ENCODE data around the gene TIMM9.
"Not testable (repeated sequence)": the region's sequence is repeated elsewhere in the genome, so short reads cannot be mapped to it uniquely, and the experiment has no call there.

TIMM9 gene, protein sequence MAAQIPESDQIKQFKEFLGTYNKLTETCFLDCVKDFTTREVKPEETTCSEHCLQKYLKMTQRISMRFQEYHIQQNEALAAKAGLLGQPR

DNA sequence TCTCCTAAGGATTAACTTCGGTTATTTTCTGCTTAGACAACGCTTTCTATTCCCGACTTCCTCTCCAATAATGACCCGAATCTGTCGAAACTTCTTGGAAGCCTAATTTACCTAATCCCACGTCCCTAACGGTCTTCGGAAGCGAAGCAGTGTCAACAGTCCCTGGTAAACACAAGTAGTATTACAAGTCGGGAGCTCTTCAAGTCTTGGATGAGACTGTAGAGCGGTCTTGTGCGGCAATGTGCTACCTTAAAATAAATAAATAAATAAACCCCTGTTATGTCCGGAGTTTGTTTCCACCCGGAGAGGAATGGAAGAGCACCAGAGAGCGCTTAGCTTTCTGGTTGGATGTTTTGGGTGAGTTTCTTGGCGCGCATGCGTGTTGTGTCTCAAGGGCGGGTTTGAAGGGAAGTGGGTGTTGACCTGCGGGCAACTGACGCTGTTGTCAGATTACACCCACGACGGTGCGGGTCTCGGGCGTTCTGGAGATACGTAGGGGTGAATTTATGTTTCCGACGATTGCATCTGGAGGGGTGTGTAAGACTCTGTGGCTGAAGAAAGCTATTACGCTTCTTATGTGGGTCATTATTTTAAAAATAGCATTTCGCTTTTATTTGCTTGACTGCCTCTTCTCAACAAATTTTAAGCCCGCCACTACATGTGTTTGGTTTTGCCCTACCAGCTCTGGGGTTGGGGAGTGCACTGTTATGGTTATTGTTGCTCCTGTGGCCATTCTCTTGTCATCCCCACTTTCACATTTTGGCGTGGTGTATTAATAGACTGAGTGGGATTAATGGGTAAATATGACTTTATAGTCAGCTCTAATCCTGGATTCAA is at the start of gene TIMM9, which contains the start of gene KIAA0586:
Gene TIMM9, minus strand, starts transcription at position 251 of the 837 bp plus-strand sequence. CDS start 15,586 bp downstream, outside the sequence.
Gene KIAA0586, plus strand, starts transcription at position 439 of the 837 bp plus-strand sequence. CDS start 546 bp downstream, outside the sequence.
- peak; percentile 94 for DNase-seq

DNA sequence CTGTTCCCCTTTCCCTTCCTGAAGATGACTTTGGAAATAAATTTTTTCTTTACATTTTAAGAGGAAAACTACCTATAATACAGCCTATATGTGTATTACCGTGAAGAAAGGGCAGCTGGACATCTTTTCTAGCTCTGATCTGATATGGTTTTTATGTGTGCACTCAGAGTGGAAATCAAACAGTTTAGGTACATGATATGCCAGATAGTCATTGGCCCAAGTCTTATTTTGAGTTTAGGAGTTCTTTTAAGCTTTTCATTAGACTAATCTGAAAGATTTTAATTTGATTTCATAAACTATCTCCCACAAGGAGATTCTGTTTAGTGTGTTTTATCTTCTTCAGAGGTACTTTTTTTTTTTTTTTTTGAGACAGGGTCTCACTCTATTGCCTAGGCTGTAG is 49.0 kb upstream of the TIMM9 start:
- no peak for DNase-seq

DNA sequence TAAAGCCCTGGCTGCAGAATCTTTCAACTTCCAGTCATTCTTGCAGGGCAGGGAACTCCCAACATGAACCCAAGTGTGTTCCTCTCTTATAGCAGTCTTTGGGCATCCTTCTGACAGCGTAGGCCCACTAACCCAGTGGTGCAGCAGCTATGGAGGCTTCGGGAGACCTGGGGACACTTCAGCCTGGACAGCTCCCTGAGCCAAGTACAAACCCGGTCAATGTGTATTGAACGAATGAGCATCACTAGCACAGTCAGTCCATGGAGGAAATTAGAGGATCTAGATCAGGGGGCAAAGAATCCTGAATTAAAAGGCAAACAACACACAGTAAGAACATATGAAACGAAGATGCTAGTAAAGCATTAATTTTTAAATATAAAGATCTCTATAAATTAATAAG is 42.0 kb upstream of the TIMM9 start:
- DNase-seq: no peak

DNA sequence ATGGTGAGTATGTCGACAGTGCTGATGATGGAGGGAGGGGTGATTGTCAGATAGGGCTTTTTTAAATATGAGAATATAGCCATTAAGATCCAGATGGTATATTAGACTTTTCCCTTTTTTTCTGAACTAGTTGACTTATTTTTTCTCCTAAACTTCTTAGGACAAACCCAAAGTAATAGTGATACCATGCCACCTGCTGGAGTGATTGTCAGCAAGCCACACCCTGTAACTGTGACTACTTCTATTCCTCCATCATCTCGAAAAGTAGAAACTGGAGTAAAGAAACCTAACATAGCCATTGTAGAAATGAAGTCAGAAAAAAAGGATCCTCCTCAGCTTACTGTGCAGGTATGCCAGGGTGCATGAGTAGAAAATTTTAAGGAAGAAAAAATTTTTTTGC is 40.2 kb upstream of the TIMM9 start:
- DNase-seq: no peak

DNA sequence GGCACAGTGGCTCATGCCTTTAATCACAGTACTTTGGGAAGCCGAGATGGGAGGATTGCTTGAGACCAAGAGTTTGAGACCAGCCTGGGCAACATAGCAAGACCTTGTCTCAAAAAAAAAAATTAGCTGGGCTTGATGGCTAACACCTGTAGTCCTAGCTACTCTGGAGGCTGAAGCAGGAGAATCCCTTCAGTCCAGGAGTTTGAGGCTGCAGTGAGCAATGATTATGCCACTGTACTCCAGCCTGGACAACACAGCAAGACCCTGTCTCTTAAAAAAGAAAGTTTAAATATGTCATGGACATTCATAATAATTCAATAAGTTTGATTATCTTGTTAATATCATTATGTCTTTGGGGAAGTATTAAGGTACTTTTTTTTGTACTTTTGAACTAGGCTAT is 39.1 kb upstream of the TIMM9 start:
- DNase-seq: no peak

GRCh38 chr14:58465421-58465820 is 38.1 kb upstream of the TIMM9 start:
- no peak for DNase-seq

GRCh38 chr14:58464652-58465051 is 37.3 kb upstream of the TIMM9 start:
- DNase-seq: no peak

- no peak for DNase-seq
Measured at GRCh38 chr14:58463147-58463546, 35.8 kb upstream of the TIMM9 start.

- DNase-seq: no peak
Measured at GRCh38 chr14:58460772-58461171, 33.4 kb upstream of the TIMM9 start.

DNA sequence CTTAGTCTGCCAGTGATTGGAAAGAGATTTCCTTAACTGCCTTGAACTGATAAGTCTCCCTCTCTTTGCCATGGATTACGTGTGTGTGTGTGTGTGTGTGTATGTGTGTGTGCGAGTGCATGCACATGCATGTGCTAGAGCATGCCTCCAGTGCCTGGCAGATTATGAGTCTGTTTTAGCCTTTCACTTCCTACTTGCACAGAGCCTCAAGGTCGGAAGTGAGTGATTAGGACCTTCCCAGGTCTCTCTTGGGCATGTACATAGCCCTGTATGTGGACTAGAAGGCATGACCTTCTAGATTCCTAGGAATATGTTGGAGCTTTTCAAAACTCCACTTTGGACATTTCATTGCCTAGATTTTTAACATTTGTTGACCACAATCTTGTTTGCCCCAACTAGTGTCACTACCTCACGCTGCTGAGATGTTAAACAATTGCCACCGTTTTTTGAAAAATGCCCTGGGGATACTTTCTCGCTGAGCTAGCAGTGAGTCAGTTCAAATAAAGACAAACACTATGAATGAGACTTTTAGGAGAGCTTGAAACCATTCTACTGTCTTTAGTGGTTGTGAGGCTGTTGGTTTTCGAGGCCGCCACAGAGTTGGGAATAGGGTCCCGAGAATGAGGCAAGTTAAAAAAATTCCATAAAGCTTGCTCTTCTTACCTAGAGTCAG is 28.4 kb upstream of the TIMM9 start:
- DNase-seq: no peak

- DNase-seq: no peak
Measured at GRCh38 chr14:58444627-58445026, 17.3 kb upstream of the TIMM9 start.

DNA sequence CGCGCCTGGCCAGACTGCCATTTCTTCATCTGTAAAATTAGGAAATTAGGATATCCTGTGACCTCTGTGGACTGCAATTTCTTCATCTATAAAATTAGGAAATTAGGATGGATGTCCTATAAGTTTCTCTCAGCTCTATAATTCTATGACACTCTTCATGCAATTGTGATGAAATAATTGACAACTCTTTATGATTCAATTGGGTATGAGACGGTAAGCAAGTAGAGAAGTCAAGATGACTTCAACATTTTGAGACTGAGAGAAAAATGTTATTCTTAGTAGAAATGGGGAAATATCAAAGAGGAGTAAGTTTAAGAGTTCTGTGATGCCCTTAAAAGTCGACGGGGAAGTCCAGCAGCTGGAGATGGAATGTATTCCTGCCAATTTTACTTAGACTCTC is 12.1 kb upstream of the TIMM9 start:
- no peak for DNase-seq

GRCh38 chr14:58430156-58430555 is 2.8 kb upstream of the TIMM9 start:
- no peak for DNase-seq

DNA sequence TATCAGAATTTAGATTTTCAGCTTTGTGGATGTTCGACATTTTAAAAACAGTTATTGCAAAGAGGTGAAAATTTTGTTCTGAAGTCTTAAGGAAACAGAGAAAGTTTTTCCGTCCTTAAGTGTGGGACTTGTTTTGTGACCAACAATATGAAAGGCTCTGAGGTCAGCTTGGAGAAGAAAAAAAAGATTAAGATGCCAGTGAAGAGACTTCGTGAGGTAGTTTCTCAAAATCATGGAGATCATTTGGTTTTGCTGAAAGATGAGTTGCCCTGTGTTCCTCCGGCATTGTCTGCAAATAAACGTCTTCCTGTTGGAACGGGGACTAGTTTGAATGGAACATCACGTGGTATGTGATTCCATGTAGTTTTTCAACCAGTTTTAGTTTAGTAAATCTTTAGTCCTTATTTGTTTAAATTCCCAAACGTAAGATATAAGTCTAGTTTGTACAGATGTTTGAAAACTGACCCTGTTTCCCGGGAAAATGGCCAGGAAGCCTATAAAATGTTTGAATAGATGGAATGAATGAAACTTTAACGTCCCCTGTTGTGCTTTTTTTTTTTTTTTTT is 870 bp upstream of the TIMM9 start:
- DNase-seq: no peak

DNA sequence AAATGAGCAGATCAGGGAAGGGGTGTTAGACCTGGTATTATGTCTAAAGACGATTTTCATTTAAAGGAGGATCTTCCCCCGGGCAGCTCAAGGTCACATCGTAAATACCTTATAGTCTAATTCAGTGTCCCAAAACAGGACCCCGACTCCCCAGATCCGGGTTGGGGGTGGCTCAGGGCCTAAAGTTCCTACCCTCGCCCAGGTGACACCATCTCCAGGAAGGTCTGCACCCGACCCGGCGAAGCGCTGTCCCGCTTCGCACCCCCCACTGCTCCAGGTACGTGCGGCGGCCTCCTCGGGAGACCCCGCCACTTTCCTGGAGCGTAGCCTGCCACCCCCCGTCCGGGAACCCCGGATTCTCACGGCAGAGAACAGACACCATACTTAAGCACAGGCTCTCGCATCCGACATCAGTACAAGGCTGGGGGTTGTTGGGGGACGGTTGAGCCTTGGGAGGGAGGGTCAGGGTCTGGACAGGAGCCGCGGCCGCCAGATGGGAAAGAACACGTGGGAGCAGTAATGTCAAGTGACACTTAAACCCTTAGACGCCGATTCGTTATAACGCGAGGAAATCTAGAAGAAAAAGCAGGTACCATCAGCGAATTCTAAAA is 556 bp downstream of the TIMM9 start:
- peak; percentile 81 for DNase-seq

DNA sequence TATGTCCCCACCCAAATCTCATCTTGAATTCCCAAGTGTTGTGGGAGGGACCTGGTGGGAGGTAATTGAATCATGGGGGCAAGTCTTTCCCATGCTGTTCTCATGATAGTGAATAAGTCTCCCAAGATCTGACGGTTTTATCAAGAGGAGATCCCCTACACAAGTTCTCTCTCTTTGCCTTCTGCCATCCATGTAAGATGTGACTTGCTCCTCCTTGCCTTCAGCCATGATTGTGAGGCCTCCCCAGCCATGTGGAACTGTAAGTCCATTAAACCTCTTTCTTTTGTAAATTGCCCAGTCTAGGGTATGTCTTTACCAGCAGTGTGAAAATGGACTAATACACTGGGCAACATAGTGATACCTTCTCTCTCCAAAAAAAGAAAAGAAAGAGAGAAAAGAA is 10.4 kb downstream of the TIMM9 start:
- not testable (repeated sequence) for DNase-seq

DNA sequence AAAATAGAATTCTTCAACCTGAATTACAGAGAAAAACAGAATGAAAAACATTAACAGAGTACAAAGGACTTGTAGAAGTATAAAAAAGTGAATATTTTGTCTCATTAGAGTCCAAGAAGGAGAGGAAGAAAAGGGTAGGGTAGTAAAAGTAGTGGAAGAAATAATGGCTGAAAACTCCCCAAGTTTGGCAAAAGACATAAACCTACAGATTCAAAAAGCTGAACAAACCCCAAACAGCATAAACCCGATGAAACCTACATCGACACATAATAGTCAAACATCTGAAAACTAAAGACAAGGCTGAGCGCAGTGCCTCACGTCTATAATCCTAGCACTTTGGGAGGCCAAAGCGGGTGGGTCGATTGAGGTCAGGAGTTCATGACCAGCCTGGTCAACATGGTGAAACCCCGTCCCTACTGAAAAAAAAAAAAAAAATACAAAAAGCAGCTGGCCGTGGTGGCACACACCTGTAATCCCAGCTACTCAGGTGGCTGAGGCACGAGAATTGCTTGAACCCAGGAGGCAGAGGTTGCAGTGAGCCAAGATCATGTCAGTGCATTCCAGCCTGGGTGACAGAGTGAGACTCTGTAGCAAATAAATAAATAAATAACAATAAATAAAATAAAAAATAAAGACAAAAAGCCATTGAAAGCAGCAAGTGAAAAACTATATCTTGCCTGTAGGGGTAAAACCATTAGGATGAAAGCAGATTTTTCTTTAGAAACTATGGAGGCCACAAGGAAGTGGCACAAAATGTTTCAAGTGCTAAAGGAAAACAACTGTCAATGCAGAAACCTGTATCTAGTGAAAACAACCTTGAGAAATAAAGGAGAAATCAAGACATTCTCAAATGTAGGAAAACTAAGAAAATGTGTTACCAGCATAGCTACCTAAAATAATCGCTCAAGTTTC is 11.4 kb downstream of the TIMM9 start:
- no peak for DNase-seq

DNA sequence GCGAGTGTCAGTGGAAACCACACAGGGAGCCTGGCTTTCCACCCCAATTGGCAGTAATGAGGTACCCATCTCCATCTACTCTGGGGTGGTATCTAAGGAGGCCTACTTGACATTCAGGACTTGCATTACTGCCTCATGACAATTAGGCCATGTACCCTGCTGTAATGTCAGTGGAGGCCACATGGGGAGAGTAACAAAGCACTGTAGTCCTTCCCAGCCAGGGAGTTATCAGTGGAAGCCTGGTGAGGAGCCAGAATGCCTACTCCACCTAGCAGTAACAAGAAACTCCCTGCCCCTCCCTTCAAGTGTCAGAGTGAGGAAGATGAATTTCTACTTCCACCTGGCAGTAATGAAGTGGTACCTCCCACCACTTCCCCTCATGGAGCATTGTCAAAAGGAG is 12.5 kb downstream of the TIMM9 start:
- DNase-seq: no peak

DNA sequence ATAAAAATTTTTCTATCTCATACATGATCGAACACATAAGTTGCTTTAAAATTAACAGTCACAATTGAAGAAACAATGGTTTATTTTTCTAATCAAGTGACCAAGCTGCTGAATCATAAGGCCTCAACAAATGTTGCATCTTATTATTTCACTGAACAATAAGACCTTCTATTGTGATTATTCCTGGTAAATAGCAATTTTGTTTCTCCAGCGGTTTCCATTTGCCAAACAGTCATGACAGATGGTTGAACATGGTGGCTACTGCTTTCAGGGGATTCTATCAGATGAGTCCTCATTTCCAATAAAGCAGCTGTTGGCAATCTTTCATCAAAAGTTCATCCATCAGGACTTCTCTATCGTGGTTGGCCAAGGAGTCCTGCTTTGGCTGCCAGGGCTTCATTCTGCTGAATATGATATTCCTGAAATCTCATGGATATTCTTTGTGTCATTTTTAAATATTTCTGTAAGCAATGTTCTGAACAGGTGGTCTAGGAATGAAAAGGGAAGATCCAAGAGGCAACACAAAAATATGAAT is 18.6 kb downstream of the TIMM9 start:
- no peak for DNase-seq

GRCh38 chr14:58401587-58401986 is 25.7 kb downstream of the TIMM9 start:
- no peak for DNase-seq

DNA sequence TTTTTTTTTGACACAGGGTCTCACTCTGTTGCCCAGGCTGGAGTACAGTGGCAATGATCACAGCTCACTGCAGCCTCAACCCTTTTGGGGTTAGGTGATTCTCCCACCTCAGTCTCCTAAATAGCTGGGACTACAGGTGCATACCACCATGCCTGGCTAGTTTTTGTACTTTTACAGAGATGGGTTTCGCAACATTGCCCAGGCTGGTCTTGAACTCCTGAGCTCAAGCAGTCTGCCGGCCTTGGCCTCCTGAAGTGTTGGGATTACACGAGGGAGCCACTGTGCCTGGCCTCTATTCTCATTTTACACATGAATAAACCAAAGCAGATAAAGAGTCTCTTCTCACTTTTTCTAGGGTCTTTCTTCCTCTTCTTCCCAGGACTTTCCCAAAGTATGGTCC is 28.4 kb downstream of the TIMM9 start:
- DNase-seq: no peak

DNA sequence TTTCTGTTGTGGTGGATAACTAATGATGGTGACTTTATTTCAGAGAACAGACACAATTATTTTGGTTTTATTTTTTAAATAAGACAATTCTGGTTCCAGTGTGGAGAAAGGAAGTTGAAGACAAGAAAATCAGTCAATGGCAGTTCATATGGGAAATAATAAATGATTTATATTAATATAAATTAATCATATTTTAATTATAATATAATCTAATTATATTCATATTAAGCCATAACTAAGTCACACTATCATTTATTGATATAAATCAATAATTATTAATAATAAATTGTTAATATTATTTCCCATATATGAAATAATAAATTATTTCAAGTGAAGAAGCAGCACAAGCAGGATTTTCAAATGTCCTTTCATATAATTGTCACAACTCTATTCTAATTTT is 28.8 kb downstream of the TIMM9 start:
- no peak for DNase-seq

Data from activated CD8-positive, alpha-beta memory T cell treated with anti-CD3 and anti-CD28 coated beads, Interleukin-2, amount 50 U/mL, for 48 hours (primary cell).